Amygdala (tissue), 56 donors: ENCODE measurements around the gene TMEM221.

Experiments used
- DNase-seq, 56 donors: peaks; one replicate each; lab custom pipeline; 2025; lab: John Stamatoyannopoulos, UW

TMEM221 gene

GRCh38 chr19:17409990-17410389, 38.5 kb downstream of the TMEM221 start:
- DNase-seq: no peak

DNA sequence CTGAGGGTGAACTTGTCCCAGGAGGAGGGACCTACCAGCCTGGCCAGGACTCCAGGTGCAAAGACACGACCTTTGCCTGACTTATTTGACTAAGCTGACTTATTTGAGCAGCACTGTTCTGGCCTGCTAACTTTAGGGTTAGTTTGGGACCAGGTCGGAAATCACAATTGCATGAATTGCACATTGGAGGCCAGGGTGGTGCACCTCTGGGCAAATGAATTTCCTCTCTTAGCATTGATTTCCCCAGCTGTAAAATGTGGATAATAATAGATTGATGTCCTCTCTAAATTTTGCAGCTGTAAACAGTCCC, 41.6 kb downstream of the TMEM221 start:
- DNase-seq: no peak

- peak in 8 of 56 donors; percentile 4 to 23 (median 10) for DNase-seq
Measured at GRCh38 chr19:17406046-17406886, 42.2 kb downstream of the TMEM221 start.

DNA sequence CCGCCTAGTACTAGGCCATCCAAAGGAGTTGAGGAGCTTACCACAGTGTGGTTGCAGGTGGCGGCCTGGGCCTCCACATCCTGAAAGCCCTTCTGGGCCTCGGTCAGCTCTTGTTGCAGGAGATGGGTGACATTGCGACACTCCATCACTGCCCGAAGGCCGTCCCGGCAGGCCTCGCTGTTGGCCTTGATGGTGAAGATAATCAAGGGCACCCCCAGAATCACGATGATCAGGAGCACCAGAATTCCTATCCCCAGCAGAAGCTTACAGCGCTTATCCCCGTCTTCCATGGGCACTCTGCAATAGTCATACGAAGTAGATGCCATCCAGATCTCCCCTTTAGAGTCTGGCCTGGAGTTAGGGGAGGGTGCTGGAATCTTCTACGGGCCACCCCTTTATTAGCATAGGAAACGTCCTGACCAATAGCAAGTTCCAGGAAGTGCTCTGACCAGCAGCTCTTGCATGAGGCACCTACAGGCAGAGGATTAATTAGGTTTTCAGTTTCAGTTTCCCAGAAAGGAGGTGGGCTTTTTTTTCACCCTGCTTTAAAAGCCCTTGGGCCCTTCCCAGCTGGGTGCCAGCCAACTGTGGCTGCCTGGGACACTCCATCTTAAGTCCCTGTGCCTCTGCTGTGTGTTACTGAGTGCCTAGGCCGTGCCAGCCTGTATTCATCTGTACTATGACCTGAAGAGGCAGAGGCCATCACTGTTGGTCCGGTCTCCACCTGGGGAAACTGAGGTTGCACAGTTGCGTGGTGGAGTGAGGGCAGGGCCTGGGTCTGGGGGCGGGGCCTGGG, 43.0 kb downstream of the TMEM221 start, which contains the start of gene BST2:
Gene BST2 (minus strand): TSS at position 381 of the 796 bp plus-strand sequence. CDS start 55 bp downstream, at position 326.
- DNase-seq: peak in 30 of 56 donors; percentile 10 to 66 (median 30)

- no peak for DNase-seq
Measured at GRCh38 chr19:17404621-17405249, 43.7 kb downstream of the TMEM221 start.

- no peak for DNase-seq
Measured at GRCh38 chr19:17404015-17404414, 44.5 kb downstream of the TMEM221 start.

GRCh38 chr19:17402982-17403855, 45.2 kb downstream of the TMEM221 start:
- DNase-seq: peak in 1 of 56 donors; percentile 62

DNA sequence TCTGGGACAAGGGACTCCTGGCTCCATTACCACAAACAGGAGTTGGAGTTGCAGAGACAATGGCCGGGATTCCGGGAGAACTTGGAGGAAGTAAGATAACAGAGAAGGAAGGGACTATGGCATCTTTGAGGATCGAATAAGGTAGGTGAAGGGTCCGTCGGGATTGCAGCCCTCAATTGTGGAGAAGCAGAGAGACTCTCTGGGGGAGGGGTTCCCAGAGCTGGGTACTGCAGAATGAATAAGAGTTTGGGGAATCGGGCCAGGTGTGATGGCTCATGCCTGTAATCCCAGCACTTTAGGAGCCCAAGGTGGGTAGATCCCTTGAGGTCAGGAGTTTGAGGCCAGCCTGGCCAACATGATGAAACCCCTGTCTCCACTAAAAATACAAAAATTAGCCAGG, 46.8 kb downstream of the TMEM221 start:
- DNase-seq: no peak

GRCh38 chr19:17398902-17399527, 49.5 kb downstream of the TMEM221 start:
- DNase-seq: no peak

GRCh38 chr19:17394891-17395415, 53.5 kb downstream of the TMEM221 start:
- DNase-seq: peak in 9 of 56 donors; percentile 4 to 23 (median 8)

DNA sequence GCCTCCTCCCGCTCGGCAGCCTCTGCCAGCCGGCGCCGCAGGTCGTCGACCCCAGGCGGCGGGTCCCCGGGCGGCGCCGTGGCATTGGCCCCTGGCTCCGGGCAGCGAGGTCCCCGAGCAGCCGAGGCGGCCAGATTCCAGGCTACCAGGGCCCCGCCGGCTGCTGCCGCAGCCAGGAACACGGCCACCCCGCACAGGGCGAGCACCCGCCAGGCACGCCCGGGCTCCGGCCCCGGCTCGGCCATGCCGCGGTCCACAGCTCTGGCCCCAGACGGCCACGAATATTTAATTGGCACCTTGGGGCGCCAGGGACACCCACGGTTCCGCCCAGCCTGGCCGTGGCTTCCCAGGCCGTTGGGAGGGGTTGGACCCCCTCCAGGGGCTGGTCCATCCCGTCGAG, 54.6 kb downstream of the TMEM221 start, which contains the start of gene CCDC194:
Gene CCDC194 (minus strand): TSS at position 283 of the 400 bp plus-strand sequence. CDS start 38 bp downstream, at position 245.
- no peak for DNase-seq

DNA sequence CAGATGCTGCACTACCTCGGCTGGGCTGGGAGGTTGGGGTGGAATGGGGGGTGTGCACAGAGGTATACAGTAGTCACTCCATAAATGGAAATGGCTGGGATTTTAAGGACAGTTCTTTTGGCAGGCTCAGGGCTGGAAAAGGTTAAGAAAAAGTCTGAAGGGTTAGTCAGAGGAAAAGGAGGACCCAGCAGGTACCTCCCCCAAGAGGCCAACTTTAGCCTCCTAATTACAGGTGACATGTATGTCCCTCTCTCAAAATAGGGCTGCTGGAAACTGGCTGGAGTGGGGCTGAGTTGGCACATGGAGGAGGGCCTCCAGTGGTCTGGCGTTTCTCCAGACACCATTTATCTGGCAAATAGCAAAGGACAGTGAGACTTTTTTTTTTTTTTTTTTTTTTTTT, 55.5 kb downstream of the TMEM221 start:
- DNase-seq: no peak

DNA sequence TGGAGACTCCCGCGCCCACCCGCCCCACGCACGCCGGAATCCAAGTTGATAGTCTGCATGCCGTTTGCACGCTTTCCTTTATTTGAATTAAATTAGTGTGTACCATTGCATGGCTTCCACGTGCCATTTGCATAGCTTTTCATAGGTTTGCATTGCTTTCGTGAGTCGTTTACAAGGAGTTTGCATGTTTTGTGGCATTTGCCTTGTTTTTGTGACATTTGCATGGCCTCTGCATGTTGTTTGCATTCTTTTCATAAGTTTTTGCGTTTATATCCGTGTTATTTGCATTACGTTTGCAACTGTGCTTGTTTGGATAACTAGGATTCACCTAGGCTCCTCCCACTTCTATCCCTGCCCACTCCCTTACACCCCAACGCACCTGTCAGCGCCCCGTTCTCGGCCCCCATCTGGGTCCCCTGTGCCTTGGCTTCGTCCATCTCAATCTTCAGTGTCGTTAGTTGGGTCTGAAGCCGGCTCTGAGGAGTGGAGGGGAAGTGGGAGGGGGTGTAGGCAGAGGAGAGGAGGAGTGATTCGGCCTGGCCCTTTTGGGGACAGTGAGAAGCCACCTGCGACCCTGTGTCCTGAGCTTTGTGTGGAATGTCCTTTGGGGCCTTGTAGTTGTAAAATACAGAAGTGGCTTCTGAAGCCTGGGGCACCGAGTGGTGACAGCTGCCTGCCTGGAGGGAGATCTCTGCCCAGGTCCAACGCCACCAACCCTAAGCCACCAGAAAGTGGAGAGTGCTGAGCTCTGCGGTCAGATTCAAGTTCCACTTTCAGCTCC, 56.9 kb downstream of the TMEM221 start:
- peak in 1 of 56 donors; percentile 5 for DNase-seq

GRCh38 chr19:17390665-17391370, 57.6 kb downstream of the TMEM221 start:
- DNase-seq: peak in 54 of 56 donors; percentile 13 to 88 (median 74)

DNA sequence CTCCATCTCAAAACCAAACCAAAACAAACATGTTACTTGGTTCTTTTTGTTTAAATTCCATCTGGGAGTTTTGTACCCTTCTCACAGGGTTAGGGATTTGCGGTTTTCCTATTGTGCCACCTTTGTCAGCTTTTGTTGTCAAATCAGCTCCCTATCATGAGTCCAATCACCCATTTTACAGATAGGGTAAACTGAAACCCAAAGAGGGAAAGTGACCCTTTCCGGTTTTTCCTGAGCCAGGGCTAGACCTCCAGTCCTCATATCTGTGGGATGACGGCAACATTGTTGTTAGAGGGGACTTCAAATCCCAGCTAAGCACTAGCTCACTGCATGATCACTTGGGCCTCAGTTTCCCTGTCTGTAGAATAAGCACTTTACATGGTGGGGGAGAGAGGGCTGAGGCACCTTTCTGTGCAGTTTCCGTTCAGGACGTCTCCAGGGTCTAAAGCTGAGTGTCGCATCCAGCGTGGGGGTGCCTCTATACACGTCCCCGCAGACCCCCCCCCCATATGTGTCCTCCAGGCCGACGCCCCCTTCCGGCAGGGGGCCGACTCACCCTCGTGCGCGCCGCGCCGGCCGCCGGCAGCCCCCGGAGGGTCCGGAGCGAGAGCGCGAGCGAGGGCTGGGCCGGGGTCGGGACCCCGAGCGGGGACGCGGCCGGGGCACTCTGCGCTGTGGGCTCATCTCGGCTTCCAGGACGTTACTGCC, 58.4 kb downstream of the TMEM221 start:
- DNase-seq: no peak

DNA sequence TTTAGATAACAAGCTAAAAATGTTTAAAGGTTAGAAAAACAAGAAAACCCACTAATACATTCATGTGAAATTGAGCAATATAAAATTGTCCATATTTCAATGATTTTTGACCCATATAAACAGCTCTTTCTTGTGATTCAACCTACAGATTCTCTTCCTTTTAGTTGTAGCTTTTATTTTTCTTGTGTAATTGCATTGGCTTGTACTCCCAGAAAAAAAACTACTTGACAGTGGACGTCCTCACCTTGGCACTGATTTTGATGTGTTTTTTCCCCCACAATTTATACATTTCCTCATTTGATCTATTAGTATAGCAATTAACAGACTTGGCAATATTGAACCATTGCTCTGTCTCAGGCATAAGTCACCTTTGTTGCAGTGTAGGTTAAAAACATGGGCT, 59.2 kb downstream of the TMEM221 start:
- no peak for DNase-seq
